Prostate gland (tissue), 2 donors: ENCODE measurements around the gene SLC12A8. TPM values are rescaled to one million over a fixed set of nuclear protein-coding genes. Genes with fewer than 3 reads are reported as not detected.

ENCODE experiments used
- DNase-seq: peaks from one replicate; pipeline ENCODE4 v3.0.0-alpha.2; 2019; ENCODE audit warnings: low spot score
- H3K27ac ChIP-seq, 2 donors: fragments of 200-600 bp; sonication (generic); 2 replicates each; pipeline ENCODE4 v1.5.1; 2017 to 2019
- H3K27me3 ChIP-seq: fragments of 200-600 bp; sonication (generic); replicated peaks from 2 replicates; pipeline ENCODE4 v1.5.1; 2019; ENCODE audit not compliant: insufficient read depth
- H3K36me3 ChIP-seq, 2 donors: fragments of 200-600 bp; sonication (generic); 1 replicate in 1 of 2; 2 replicates in 1 of 2; pipeline versions ENCODE4 v1.5.1 to v1.8.1; 2017 to 2019
- H3K4me1 ChIP-seq: fragments of 200-600 bp; sonication (generic); replicated peaks from 2 replicates; pipeline ENCODE4 v1.5.1; 2019
- H3K4me3 ChIP-seq, 2 donors: fragments of 200-600 bp; sonication (generic); 2 replicates each; pipeline ENCODE4 v1.5.1; 2017 to 2019
- H3K9me3 ChIP-seq: fragments of 200-600 bp; sonication (generic); 2 replicates; pipeline ENCODE4 v1.5.1; 2017
- POLR2A ChIP-seq: fragments of 450-650 bp; IDR thresholded peaks from one replicate; pipeline ENCODE4 v1.6.1; 2016; ENCODE audit warnings: antibody characterized with exemption, mild to moderate bottlenecking
- POLR2AphosphoS5 ChIP-seq: sonication (generic); formaldehyde crosslinking; IDR thresholded peaks from one replicate; pipeline ENCODE4 v1.6.1; 2017; ENCODE audit warnings: antibody characterized with exemption
- WGBS: methylation state at CpG from one replicate; pipeline ENCODE4 v1.1.5; 2018; 5-methylcytosine and 5-hydroxymethylcytosine counted together
- intact Hi-C: fragments of 100-400 bp; cut with DNase I; formaldehyde crosslinking; loops from one replicate; pipeline ENCODE4 v1.14.2; 2022
- total RNA-seq, 2 donors: library from RNA; depleted of rRNA; stranded (reverse); fragments of >200 nt; gene quantifications; one replicate each; pipeline ENCODE4 v1.1.0, GENCODE V29; 2016
- TF ChIP-seq, protein P1 (sequence below), 4 experiments: fragments of 200-600 bp in 2 of 4; fragments of 450-650 bp in 2 of 4; sonication (generic) in 2 of 4; IDR thresholded peaks; 1 replicate in 3 of 4; 2 replicates in 1 of 4; pipeline ENCODE4 v1.5.1; 2016 to 2019; ENCODE audit warnings: antibody characterized with exemption in 4 of 4, mild to moderate bottlenecking in 2 of 4, moderate library complexity in 2 of 4

Gene SLC12A8
- total RNA-seq, 2 donors from 2014 or later, result 6.5 to 16.4 TPM

DNA sequence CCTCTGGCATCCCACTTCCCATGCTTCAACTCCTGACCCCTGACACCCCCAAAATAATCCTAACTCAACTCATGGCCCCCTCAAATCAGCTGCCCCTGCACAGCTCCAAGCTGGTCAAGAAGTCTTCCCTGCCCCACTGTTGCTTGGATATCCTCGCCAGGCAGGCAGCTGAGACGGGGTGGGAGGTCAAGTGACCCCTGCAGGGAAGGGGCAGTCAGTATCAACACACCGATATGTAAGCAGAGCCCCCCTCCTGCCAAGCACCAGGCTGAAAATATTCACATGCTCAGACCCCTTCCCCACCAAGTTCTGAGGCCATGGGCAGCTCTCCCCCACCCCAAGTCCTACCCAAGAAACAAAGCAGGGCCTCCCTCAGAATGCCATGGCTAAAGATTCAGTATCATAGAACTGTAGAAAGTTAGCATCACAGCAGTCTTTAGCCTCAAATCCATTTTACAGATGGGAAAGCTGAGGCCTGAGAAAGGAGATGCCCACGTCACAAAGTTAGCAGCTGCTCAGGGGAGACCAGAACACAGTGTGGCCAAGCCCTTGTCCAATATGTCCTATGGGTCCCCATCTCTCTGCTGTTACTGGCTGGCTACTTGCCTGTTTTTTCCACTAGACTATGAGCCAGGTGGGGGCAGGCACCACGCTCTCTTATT, 67.8 kb downstream of the SLC12A8 start:
- Histone ChIP-seq H3K27ac (no peak overlapping the region), H3K36me3 (no peaks in the 10 kb centered on the region), H3K27me3 (no peaks in the 10 kb centered on the region), H3K4me3 (no peak overlapping the region), H3K9me3 (no peaks in the 10 kb centered on the region), H3K4me1 (peaks cover 4% of the 10 kb centered on the region)
- TF ChIP-seq, protein P1, sequence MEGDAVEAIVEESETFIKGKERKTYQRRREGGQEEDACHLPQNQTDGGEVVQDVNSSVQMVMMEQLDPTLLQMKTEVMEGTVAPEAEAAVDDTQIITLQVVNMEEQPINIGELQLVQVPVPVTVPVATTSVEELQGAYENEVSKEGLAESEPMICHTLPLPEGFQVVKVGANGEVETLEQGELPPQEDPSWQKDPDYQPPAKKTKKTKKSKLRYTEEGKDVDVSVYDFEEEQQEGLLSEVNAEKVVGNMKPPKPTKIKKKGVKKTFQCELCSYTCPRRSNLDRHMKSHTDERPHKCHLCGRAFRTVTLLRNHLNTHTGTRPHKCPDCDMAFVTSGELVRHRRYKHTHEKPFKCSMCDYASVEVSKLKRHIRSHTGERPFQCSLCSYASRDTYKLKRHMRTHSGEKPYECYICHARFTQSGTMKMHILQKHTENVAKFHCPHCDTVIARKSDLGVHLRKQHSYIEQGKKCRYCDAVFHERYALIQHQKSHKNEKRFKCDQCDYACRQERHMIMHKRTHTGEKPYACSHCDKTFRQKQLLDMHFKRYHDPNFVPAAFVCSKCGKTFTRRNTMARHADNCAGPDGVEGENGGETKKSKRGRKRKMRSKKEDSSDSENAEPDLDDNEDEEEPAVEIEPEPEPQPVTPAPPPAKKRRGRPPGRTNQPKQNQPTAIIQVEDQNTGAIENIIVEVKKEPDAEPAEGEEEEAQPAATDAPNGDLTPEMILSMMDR (IDR thresholded peaks at IDR 0.05), result no peak
- TF ChIP-seq POLR2A (no peak), POLR2AphosphoS5 (no peak)
- DNase-seq, result no peak
- intact Hi-C loops, result loop anchor here (5.0 kb wide), 2 partner anchors 87 to 142 kb away; partner anchors contain the start of gene HEG1
- WGBS, result 89% methylated on average over 5 of the region's 5 CpGs

DNA sequence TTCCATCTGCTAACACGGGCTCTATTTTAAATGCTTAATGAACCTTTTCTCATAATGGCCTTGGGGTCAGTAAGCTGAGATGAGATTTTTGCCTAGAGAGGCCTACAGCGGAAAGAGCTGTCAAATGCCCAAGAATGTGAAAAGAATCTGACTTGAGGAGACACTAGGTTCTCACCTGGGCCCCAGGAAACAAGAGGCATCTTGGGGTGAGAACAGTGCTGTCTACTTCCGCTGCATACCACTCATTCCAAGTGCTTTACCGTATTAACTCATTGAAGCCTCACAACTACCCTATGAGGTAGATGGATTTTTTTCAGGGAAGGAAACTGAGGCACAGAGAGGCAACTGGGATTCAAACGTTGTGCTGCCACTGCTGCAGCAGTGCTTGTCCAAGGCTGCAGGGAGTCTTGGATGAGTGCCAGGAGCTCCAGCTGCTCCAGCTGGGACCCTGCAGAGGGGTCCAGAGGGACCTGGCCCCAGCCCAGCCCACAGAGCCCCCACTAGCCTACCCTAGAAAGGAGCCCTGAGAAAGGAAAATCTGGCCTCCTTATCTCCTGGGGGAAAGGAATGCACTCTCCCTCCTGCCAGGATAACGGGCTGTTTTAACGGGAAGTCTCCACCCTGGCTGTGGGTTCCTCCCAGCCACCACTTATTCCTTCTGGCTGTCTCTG, 68.4 kb downstream of the SLC12A8 start:
- WGBS, result 69% methylated on average over 7 of the region's 7 CpGs
- no peak overlapping the region for H3K4me3 ChIP-seq
- H3K27ac ChIP-seq, result no peak overlapping the region
- DNase-seq, result no peak
- H3K36me3 ChIP-seq, result no peaks in the 10 kb centered on the region
- intact Hi-C loops, result loop anchor here (5.0 kb wide), 2 partner anchors 87 to 142 kb away; partner anchors contain the start of gene HEG1
- peaks cover 4% of the 10 kb centered on the region for H3K4me1 ChIP-seq
- TF ChIP-seq, protein P1 (IDR thresholded peaks at IDR 0.05), result no peak
- TF ChIP-seq POLR2A, result no peak
- no peak for TF ChIP-seq POLR2AphosphoS5
- H3K27me3 ChIP-seq, result no peaks in the 10 kb centered on the region
- H3K9me3 ChIP-seq, result no peaks in the 10 kb centered on the region

DNA sequence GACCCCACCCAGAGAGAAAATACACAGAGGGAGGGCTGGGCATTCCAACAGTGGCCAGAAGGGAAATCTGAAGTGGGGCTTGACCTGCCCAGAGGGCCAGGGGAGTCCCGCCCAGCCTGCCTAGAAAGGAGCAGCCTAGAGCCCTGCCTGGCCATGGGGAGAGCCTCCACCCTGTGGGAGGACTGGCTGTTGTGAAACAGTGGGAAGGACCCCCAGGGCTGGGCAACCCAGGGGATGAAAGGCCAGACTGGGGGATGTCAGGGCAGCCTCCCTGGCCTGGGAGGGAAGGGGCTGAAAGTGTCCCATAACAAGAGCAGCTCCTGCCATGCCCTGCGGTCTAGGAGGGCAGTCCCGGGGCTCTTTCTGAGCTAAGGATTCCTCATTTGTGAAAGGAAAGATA, 69.0 kb downstream of the SLC12A8 start:
- TF ChIP-seq, protein P1 (IDR thresholded peaks at IDR 0.05), result no peak
- TF ChIP-seq POLR2AphosphoS5, result no peak
- no peak for TF ChIP-seq POLR2A
- H3K4me3 ChIP-seq, result no peak overlapping the region
- no peaks in the 10 kb centered on the region for H3K36me3 ChIP-seq
- DNase-seq, result no peak
- intact Hi-C loops, result loop anchor here (5.0 kb wide), 2 partner anchors 86 to 141 kb away; partner anchors contain the start of gene HEG1
- no peaks in the 10 kb centered on the region for H3K9me3 ChIP-seq
- no peaks in the 10 kb centered on the region for H3K27me3 ChIP-seq
- H3K4me1 ChIP-seq, result peaks cover 4% of the 10 kb centered on the region
- no peak overlapping the region for H3K27ac ChIP-seq
- 93% methylated on average over 3 of the region's 3 CpGs for WGBS

DNA sequence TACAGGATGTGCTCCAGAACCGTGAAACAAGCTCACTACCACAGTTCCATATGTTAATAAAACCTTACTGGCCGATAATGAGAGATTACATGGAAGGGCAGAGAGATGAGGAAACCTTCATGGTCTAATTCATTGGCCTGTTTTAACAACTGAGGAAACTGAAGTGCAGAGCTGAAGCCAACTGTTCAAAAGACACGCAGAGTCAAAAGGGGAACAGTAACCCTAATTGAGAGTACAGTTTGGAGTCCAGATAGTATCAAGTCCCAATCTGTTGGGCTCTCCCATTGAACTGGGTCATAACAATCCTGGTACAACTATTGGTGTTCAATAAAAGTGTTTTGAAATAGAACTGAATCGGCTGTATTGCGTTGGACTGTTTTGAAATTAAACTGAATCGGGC, 69.6 kb downstream of the SLC12A8 start:
- Histone ChIP-seq H3K9me3 (no peaks in the 10 kb centered on the region), H3K27me3 (no peaks in the 10 kb centered on the region), H3K4me1 (peaks cover 4% of the 10 kb centered on the region), H3K36me3 (no peaks in the 10 kb centered on the region), H3K27ac (no peak overlapping the region), H3K4me3 (no peak overlapping the region)
- WGBS, result 86% methylated on average over 6 of the region's 6 CpGs
- TF ChIP-seq POLR2AphosphoS5, result no peak
- TF ChIP-seq, protein P1 (IDR thresholded peaks at IDR 0.05), result no peak
- no peak for TF ChIP-seq POLR2A
- intact Hi-C loops, result loop anchor here (5.0 kb wide), 2 partner anchors 86 to 141 kb away; partner anchors contain the start of gene HEG1
- no peak for DNase-seq
